Measurements from ENCODE around the gene HSDL1.
A peak's percentile ranks its signal among the peaks of the same experiment; 100 is the strongest.

HSDL1 gene

GRCh38 chr16:84085773-84086172, 59.2 kb downstream of the HSDL1 start:
- no peak for DNase-seq (ENCODE audit: low read depth, low spot score)
- no peak overlapping the region for H3K27ac ChIP-seq

- no peak for DNase-seq (ENCODE audit: low read depth, low spot score)
- no peak overlapping the region for H3K27ac ChIP-seq
These were observed 59.7 kb downstream of the HSDL1 start for GRCh38 chr16:84085271-84085667.

- H3K27ac ChIP-seq = no peak overlapping the region
- DNase-seq (ENCODE audit: low read depth, low spot score) = peak; percentile 34
These were observed 60.3 kb downstream of the HSDL1 start for GRCh38 chr16:84084570-84085270.

GRCh38 chr16:84082835-84083569, 62.0 kb downstream of the HSDL1 start:
- no peak for DNase-seq (ENCODE audit: low read depth, low spot score)
- H3K27ac ChIP-seq = no peak overlapping the region

GRCh38 chr16:84082110-84082509, 62.9 kb downstream of the HSDL1 start:
- no peak for DNase-seq (ENCODE audit: low read depth, low spot score)
- H3K27ac ChIP-seq = no peak overlapping the region

GRCh38 chr16:84081446-84081989, 63.5 kb downstream of the HSDL1 start:
- DNase-seq (ENCODE audit: low read depth, low spot score) = no peak

GRCh38 chr16:84080813-84081212, 64.2 kb downstream of the HSDL1 start:
- no peak overlapping the region for H3K27ac ChIP-seq
- no peak for DNase-seq (ENCODE audit: low read depth, low spot score)

More at GRCh38 chr16:84081446-84081989, 63.5 kb downstream of the HSDL1 start:
- no peak overlapping the region for H3K27ac ChIP-seq

- H3K27ac ChIP-seq = no peak overlapping the region
- no peak for DNase-seq (ENCODE audit: low read depth, low spot score)
These were observed 64.6 kb downstream of the HSDL1 start for GRCh38 chr16:84080378-84080777.

GRCh38 chr16:84079664-84080063, 65.3 kb downstream of the HSDL1 start:
- H3K27ac ChIP-seq = no peak overlapping the region
- DNase-seq (ENCODE audit: low read depth, low spot score) = no peak

GRCh38 chr16:84075376-84075775, 69.6 kb downstream of the HSDL1 start:
- DNase-seq (ENCODE audit: low read depth, low spot score) = no peak
- H3K27ac ChIP-seq = no peak overlapping the region

- no peak for DNase-seq (ENCODE audit: low read depth, low spot score)
- no peak overlapping the region for H3K27ac ChIP-seq
These were observed 70.3 kb downstream of the HSDL1 start for GRCh38 chr16:84074721-84075120.

All from epithelial cell of prostate (primary cell).